Vein endothelial cell (primary cell): ENCODE results near the gene COL4A2. TPM values are rescaled to one million over a fixed set of nuclear protein-coding genes. Genes with fewer than 3 reads are reported as not detected.

Experiments
- small RNA-seq: library from RNA; depleted of rRNA; stranded (forward); fragments of <200 nt; gene quantifications from one replicate; pipeline ENCODE3, GENCODE V24; 2012
- total RNA-seq: library from RNA; depleted of rRNA; stranded (reverse); fragments of >200 nt; gene quantifications from 2 replicates; pipeline ENCODE4 v1.2.3, GENCODE V29; 2012

COL4A2 gene
- total RNA-seq: 493 and 774 TPM in 2 replicates

DNA sequence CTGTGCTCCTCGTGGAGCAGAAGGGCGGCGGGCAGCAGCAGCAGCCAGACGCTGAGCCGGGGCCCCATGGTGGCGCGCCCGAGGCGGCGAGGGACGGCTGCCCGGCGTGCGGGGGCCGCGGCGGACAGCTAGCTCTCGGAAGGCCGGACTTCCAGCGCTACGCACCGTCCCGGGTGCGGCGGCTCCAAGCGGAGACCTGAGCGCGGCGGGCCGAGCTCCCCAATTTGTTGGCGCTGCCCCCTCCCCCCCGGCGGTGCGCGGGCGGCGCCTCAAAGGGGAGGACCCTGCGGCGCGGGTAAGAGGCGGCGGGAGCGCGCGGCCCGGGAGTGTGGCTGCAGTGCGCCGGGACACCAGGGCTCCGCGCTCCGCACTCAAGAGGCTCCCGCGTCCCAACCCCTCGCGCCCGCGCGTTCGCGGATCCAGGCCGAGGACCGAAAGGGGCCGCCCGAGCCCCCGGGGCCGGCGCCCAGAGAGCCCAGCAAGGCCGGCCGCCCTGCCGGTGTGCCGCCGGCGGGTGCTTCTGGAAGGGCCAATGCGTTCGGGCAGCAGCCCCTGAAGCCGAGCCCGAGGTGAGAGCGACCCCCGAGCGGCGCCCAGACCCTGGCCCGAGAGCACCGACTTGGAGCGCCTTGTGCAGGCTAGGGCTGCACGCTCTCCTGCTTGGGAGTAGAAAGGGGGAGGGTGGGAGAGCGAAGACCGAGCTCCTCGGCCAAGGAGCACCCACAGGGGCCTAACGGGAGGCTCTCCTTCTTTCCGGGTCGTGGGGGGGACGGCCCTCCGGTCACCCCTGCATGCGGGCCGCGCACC lies at the start of gene COL4A2, which contains the start of gene COL4A1:
Gene COL4A2, plus strand, starts transcription at position 325 of the 807 bp plus-strand sequence. CDS start 620 bp downstream, outside the sequence.
Gene COL4A1, minus strand, starts transcription at position 198 of the 807 bp plus-strand sequence. Its CDS starts 130 bp downstream, at position 68.

DNA sequence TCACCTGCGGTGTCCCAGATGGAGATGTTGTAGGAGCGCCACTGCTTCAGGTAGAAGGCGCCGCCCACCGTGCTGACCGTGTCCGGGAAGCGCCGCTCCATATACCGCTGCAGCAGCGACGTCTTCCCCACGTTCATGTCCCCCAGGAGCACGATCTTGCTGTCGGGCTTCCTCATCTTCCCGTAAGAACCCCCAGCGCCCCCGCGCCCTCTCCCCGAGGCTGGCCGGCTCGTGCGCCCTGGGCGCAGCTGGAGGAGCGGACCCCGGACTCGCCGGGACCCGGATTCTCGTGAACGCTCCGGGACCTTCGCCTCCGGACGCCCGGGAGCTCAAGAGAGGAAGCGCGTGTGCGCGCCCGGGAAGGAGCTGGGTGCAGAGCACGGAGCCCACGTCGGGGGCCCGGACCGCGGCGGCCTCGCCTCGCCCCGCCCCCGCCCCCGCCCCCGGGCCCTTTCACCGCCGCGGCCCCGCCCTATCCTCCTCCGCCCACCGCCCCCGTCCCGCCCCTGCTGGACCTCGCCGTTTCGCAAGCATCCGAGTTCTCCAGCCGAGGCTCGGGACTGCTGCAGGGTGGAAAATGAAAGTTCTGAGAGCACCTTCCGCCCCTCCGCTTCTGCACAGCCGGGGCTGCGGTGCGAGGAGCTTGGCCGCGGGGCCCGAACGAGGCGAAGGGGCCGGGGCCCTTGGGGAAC lies 254.4 kb downstream of the COL4A2 start, which contains the start of gene RAB20:
Gene RAB20, minus strand, starts transcription at position 379 of the 692 bp plus-strand sequence. Its CDS starts 203 bp downstream, at position 176.

Small RNAs within 50 kb of the gene (small RNA-seq; reads per million reads assigned to genes)
- not detected for gene MIR8073

Other genes with a start within 250 kb of the COL4A2 start
- gene COL4A1, start 127 bp upstream of the COL4A2 start, total RNA-seq: 997 and 1,365 TPM in 2 replicates